Thyroid gland (tissue), 4 donors: ENCODE measurements around the gene SULF2.

Source experiments
- POLR2A ChIP-seq, 2 donors: fragments of 450-650 bp; IDR thresholded peaks; one replicate each; pipeline ENCODE4 v1.6.1; 2017; ENCODE audit warnings: antibody characterized with exemption in 2 of 2, mild to moderate bottlenecking in 2 of 2, moderate library complexity in 1 of 2
- TF ChIP-seq, protein P1 (sequence below), 6 experiments: fragments of 200-600 bp in 3 of 6; fragments of 450-650 bp in 3 of 6; sonication (generic) in 3 of 6; IDR thresholded peaks; one replicate each; pipeline ENCODE4 v1.5.1; 2016 to 2019; ENCODE audit warnings: antibody characterized with exemption in 6 of 6, mild to moderate bottlenecking in 2 of 6, inconsistent platforms in 1 of 6, moderate library complexity in 1 of 6

DNA sequence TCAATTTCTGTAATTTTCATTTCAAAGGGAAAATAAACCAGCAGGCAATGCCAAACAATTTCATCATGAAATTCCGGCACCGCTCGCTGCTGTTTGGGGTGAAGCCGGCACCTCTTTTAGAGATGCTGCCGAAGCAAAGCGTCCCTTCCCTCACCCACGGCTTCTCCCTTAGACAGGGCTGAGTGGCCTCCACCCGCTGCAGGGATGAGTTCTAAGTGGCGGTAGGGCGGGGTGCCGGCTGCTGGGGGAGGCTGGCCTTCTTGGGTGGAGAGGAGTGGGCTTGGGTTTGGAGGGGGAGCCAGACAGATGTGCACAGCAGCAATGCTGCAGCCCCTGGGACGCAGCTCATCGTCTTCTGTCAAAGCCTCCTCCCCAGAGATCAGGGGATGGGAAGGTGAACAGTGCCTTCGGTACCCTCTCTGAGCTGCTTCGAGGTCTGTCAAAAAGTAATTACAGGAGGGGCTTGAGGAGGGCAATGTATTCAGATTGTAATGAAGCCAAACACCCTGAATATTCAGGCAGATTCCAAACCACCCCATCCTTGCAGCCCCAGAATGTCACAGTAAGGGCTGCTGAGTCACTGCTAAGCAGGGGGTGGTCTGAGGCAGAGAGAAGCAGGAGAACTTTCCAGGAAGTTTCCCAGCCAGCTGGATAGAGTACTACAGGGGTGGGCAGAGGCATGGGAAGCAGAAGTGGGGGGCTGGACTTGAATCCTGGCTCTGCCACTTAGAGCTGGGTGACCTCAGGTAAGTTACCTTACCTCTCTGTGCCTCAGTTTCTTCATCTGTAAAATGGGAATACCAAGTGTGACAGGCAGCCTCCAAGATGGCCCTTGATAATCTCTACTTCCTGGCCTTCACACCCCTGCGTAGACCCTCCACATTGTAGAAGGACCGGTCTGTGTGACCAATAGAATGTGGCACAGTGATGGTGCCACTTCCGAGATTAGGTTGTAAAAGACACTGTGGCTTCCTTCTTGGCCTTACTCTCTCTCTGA, 96.6 kb downstream of the SULF2 start:
- TF ChIP-seq, protein P1, sequence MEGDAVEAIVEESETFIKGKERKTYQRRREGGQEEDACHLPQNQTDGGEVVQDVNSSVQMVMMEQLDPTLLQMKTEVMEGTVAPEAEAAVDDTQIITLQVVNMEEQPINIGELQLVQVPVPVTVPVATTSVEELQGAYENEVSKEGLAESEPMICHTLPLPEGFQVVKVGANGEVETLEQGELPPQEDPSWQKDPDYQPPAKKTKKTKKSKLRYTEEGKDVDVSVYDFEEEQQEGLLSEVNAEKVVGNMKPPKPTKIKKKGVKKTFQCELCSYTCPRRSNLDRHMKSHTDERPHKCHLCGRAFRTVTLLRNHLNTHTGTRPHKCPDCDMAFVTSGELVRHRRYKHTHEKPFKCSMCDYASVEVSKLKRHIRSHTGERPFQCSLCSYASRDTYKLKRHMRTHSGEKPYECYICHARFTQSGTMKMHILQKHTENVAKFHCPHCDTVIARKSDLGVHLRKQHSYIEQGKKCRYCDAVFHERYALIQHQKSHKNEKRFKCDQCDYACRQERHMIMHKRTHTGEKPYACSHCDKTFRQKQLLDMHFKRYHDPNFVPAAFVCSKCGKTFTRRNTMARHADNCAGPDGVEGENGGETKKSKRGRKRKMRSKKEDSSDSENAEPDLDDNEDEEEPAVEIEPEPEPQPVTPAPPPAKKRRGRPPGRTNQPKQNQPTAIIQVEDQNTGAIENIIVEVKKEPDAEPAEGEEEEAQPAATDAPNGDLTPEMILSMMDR (IDR thresholded peaks at IDR 0.05) = no peak
- no peak for TF ChIP-seq POLR2A (IDR thresholded peaks at IDR 0.05)
